Measurements from ENCODE around the gene EML4.

EML4 gene

GRCh38 chr2:42307180-42307579 is 138.0 kb downstream of the EML4 start:
- DNase-seq (ENCODE audit: low read depth), result no peak

DNA sequence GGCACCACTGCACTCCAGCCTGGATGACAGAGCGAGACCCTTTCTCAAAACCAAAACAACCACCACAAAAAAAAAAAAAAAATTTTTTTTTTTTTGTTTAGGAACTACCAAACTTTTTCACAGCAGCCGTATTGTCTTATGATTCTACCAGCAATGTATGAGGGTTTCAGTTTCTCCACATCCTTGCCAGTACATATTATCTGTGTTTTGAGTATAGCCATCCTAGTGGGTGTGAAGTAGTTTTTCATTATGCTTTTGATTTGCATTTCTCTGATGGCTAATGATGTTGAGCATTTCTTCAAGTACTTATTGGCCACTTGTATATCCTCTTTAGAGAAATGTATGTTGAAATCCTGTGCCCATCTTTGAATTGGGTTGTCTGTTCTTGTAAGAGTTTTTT is 140.2 kb downstream of the EML4 start:
- DNase-seq (ENCODE audit: low read depth), result no peak

GRCh38 chr2:42310007-42310515 is 140.9 kb downstream of the EML4 start:
- no peak for DNase-seq (ENCODE audit: low read depth)

- no peak for DNase-seq (ENCODE audit: low read depth)
Observed at GRCh38 chr2:42312106-42312505, 143.0 kb downstream of the EML4 start.

DNA sequence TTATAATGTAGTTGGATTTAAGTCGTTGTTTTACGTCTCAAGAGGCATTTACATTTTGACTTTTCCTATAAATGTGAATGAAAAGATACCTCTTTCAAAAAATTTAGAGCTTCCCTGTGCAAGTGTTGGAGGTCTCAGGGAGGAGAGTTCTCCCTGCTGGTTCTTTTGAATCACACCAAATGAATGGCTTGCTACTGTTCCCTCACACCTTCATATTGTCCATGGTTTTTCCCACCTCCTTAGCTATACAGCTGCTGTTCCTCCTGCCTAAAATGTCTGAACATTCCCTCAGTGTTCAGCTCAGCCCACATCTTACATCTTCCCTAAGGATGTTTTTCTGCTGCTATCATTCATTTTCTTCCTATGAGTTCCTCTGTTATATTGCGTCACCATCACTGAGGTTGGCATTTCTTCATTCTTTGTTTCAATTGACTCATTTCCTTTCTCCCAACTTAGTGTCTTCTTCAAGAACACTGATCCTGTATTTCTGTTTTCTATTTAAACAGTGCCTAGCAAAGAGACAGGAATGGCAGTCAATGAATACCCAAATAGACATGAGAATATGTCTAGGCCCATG is 145.8 kb downstream of the EML4 start:
- peak; percentile 78 for DNase-seq (ENCODE audit: low read depth)

GRCh38 chr2:42315844-42316470 is 146.8 kb downstream of the EML4 start:
- no peak for DNase-seq (ENCODE audit: low read depth)

DNA sequence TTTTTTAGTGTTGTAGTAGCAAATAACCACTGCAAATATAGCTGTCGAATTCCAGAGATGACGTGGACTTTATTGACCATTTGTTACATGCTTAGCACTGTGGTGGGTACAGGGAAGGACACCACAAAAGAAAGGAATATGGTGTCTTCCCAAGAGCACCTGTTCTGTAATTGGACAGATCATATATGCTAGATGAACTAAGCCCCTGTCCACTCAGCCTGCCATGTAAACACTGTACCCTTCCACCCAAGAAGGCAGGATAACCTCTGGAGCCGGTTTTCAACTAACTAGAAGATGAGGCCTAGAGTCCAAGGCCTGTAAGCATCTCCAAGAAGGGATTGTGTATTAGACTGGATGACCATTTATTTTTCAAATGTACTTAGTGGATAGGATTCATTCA is 147.8 kb downstream of the EML4 start:
- no peak for DNase-seq (ENCODE audit: low read depth)

GRCh38 chr2:42317486-42317885 is 148.3 kb downstream of the EML4 start:
- no peak for DNase-seq (ENCODE audit: low read depth)

- DNase-seq (ENCODE audit: low read depth), result no peak
Observed at GRCh38 chr2:42317945-42318344, 148.8 kb downstream of the EML4 start.

GRCh38 chr2:42319265-42319664 is 150.1 kb downstream of the EML4 start:
- DNase-seq (ENCODE audit: low read depth), result no peak

DNA sequence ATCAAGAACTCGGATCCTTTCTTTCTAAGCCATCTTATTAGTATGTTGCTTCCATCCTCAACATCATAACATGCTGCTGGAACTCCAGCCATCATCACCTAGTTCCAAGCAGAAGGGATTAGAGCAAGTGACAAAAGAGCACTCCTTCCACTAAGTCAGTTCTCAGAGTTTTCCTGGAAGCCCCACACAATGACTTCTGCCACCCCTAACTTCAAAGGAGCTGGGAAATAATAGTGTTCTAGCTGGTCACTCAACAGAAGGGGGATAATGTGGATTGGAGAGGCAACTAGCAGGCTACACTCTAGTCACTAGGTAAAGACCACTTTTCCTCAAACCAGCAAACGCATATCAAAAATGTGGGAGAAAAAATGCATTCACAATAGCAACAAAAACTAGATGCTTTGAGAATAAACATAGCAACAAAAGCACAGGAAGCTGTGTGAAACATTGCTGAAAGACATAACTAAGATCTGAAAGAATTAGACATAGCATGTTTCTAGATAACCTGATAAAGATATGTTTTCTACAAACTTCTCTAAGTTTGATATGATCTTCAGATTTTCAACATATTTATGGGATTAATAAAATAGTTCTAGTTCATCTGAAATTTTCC is 152.4 kb downstream of the EML4 start:
- no peak for DNase-seq (ENCODE audit: low read depth)

GRCh38 chr2:42324244-42324643 is 155.1 kb downstream of the EML4 start:
- no peak for DNase-seq (ENCODE audit: low read depth)

DNA sequence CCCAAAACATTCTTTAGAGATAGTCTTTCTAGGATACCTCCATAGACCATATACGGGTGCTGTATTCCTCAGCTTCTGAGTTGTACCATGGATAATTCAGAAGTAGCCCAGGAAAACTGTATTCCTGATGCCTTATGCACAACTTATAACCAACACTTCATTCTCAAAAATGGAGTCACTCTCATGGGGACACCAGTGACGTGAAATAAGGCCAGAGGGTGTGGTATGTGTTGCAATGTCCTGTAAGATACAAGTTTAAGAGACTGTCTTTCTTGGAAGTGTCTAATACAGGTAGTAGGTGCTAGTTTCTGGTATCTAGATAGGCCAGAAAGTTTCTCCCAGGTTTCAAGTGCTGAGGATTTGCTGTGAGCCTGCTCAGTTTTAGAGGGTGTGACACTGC is 155.8 kb downstream of the EML4 start:
- DNase-seq (ENCODE audit: low read depth), result no peak

DNA sequence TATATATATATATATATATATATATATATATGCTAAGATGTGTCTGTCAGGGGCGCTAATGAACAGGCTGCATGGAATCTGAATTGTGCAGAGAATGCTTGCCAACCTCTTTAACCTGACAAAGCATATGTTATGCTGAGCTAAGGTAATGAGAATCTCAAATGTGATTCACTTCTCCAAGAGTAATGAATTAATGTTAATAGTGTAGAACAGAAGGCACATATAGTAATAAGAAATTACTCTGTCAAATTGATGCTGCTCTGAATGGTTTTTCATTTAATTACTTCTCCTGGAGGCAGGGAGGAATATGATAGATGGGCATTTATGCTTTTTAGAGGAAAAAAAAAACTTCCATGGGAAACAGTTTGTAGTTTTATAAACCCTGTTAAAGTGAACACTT is 156.5 kb downstream of the EML4 start:
- DNase-seq (ENCODE audit: low read depth), result no peak

- DNase-seq (ENCODE audit: low read depth), result no peak
Observed at GRCh38 chr2:42327125-42327524, 158.0 kb downstream of the EML4 start.

- no peak for DNase-seq (ENCODE audit: low read depth)
Observed at GRCh38 chr2:42328148-42328833, 159.1 kb downstream of the EML4 start.

DNA sequence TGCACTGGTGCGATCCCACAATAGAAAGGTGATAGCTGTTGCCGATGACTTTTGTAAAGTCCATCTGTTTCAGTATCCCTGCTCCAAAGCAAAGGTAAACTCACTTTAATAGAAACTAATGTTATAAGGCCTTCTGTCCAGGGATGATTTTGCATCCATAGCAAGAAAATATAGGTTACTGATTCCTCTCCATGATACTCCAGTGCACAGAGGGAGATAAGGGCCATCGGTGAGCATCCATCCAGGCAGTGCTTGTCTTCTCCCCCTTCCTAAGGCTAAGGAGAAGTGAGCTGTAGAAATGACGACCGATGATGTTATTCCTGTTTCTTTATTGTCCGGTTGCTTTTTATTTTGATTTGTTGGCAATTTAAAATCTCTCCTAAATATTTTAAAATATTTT is 159.8 kb downstream of the EML4 start:
- no peak for DNase-seq (ENCODE audit: low read depth)

DNA sequence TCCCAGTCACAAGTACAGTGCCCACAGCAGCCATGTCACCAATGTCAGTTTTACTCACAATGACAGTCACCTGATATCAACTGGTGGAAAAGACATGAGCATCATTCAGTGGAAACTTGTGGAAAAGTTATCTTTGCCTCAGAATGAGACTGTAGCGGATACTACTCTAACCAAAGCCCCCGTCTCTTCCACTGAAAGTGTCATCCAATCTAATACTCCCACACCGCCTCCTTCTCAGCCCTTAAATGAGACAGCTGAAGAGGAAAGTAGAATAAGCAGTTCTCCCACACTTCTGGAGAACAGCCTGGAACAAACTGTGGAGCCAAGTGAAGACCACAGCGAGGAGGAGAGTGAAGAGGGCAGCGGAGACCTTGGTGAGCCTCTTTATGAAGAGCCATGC is 160.6 kb downstream of the EML4 start:
- no peak for DNase-seq (ENCODE audit: low read depth)

DNA sequence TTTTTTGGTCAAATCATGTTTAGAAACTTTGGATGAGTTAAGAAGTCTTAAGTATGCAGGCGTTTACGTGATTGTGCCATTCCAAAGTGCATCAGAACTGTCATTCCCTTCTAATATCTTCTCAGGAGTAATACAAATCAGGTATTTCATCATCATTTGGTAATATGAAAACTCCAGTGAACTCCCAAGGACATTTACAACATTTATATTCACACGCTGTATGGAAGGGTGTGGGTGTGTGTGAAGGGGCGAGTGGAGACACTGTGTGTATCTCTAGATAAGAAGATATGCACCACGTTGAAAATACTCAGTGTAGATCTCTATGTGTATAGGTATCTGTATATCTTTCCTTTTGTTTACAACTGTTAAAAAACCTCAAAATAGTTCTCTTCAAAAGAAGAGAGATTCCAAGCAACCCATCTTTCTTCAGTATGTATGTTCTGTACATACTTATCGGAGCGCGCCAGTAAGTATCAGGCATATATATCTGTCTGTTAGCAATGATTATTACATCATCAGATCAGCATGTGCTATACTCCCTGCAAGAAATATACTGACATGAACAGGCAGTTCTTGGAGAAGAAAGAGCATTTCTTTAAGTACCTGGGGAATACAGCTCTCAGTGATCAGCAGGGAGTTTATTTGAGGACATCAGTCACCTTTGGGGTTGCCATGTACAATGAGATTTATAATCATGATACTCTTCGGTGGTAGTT is 162.6 kb downstream of the EML4 start:
- DNase-seq (ENCODE audit: low read depth), result no peak

- no peak for DNase-seq (ENCODE audit: low read depth)
Observed at GRCh38 chr2:42332575-42332974, 163.4 kb downstream of the EML4 start.

DNA sequence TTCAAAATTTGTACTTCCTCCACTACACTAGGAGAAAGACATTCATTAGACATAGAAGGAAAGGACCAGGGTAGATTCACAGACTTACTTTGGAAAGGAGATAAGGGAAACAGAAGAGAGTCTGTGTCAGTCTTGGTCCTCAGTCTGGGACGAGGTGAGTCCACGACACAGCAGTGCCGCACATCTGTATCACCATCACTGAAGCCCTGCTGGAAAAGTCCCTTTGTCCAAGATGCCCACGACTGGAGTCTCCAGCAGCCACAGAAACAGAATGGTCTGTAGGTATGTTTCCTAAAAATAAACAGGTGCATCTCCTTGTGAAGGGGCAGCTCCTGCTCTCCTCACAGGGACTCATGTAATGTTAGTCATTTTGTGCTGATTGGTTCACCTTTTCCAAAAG is 164.4 kb downstream of the EML4 start:
- no peak for DNase-seq (ENCODE audit: low read depth)

DNA sequence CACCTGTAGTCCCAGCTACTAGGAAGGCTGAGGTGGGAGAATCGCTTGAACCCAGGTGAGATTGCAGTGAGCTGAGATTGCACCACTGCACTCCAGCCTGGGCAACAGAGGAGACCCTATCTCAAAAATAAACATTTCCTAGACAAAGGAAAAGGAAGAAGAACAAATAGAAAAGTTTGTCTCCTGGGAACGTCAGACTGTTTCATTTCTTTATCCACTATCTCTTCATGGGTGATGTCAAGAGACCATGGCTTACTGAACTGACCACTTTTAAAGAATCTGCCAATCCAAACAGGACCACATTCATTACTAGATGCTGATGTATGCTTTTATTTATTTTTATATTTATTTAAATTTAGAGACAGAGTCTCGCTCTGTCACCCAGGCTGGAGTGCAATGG is 165.1 kb downstream of the EML4 start:
- no peak for DNase-seq (ENCODE audit: low read depth)

All from non-pigmented ciliary epithelial cell (primary cell).